ENCODE data around the gene DNHD1. TPM values are rescaled to one million over a fixed set of nuclear protein-coding genes. Genes with fewer than 3 reads are reported as not detected.

The DNHD1 gene
- total and polyA plus RNA-seq, 9 of the 15 experiments (the other 6 are each of a cell fraction or from before 2014, with no cell fraction given) = 0.82 to 9.7 (median 3.8) TPM

DNA sequence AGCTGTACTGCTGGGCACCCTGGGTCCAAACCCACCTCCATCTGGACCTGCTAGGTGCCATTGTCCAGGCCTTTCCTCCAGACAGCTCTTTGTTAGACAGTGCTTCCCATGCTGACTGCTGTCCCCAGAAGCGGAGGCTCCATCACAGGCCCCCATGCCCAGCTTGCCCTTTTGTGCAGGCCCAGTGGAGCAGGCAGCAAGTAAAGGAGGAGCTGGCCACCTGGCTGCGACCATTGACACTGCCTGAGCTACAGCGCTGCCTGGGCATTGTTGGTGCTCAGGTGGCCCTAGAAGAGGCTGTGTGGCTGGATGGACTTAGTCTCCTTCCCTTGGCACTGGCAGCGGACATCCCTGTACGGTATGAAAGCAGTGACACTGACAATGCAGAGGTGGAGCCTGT, 1.5 kb downstream of the DNHD1 start:
- no peaks in the 10 kb centered on the region for H3K9me3 ChIP-seq (replicated peaks; ENCODE audit: control insufficient read depth, insufficient read depth, low read depth, low read length)
- H3K9ac ChIP-seq (ENCODE audit: insufficient read depth in 1 of 2, low read depth in 2 of 2, low read length in 2 of 2) = peak overlapping the region in 1 of 2 experiments; percentile 60; a peak in 1 of 4 replicates
- no peak for TF ChIP-seq SMAD2 (IDR thresholded peaks at IDR 0.05; ENCODE audit: low read depth, low read length)
- no peak for TF ChIP-seq CXXC5 (CRISPR knock-in tag; IDR thresholded peaks at IDR 0.05)
- TF ChIP-seq, protein P1, sequence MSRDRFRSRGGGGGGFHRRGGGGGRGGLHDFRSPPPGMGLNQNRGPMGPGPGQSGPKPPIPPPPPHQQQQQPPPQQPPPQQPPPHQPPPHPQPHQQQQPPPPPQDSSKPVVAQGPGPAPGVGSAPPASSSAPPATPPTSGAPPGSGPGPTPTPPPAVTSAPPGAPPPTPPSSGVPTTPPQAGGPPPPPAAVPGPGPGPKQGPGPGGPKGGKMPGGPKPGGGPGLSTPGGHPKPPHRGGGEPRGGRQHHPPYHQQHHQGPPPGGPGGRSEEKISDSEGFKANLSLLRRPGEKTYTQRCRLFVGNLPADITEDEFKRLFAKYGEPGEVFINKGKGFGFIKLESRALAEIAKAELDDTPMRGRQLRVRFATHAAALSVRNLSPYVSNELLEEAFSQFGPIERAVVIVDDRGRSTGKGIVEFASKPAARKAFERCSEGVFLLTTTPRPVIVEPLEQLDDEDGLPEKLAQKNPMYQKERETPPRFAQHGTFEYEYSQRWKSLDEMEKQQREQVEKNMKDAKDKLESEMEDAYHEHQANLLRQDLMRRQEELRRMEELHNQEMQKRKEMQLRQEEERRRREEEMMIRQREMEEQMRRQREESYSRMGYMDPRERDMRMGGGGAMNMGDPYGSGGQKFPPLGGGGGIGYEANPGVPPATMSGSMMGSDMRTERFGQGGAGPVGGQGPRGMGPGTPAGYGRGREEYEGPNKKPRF (IDR thresholded peaks at IDR 0.05; ENCODE audit: low read depth, low read length) = no peak
- TF ChIP-seq, protein P2, sequence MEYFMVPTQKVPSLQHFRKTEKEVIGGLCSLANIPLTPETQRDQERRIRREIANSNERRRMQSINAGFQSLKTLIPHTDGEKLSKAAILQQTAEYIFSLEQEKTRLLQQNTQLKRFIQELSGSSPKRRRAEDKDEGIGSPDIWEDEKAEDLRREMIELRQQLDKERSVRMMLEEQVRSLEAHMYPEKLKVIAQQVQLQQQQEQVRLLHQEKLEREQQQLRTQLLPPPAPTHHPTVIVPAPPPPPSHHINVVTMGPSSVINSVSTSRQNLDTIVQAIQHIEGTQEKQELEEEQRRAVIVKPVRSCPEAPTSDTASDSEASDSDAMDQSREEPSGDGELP (CRISPR knock-in tag; IDR thresholded peaks at IDR 0.05; ENCODE audit: borderline replicate concordance) = no peak
- TF ChIP-seq, protein P3, sequence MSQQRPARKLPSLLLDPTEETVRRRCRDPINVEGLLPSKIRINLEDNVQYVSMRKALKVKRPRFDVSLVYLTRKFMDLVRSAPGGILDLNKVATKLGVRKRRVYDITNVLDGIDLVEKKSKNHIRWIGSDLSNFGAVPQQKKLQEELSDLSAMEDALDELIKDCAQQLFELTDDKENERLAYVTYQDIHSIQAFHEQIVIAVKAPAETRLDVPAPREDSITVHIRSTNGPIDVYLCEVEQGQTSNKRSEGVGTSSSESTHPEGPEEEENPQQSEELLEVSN (IDR thresholded peaks at IDR 0.05; ENCODE audit: borderline replicate concordance in 1 of 2, extremely low read depth in 1 of 2, insufficient read depth in 1 of 2, insufficient read length in 1 of 2, low read depth in 1 of 2, low read length in 1 of 2, poor library complexity in 1 of 2, severe bottlenecking in 1 of 2) = no peak
- no peak for TF ChIP-seq HOXB6 (CRISPR knock-in tag; IDR thresholded peaks at IDR 0.05; ENCODE audit: borderline replicate concordance)
- TF ChIP-seq L3MBTL2 (IDR thresholded peaks at IDR 0.05) = no peak
- TF ChIP-seq ZBED1 (IDR thresholded peaks at IDR 0.05) = no peak
- no peak for TF ChIP-seq HNRNPL (IDR thresholded peaks at IDR 0.05; ENCODE audit: low read depth, low read length)
- TF ChIP-seq GABPB2 (CRISPR knock-in tag; conservative IDR thresholded peaks at IDR 0.05) = no peak
- no peak for TF ChIP-seq NELFE (IDR thresholded peaks at IDR 0.05; ENCODE audit: insufficient read depth, insufficient read length)
- TF ChIP-seq CCAR2 (IDR thresholded peaks at IDR 0.05; ENCODE audit: low read depth, low read length) = no peak
- no peak for TF ChIP-seq ADNP (tag; IDR thresholded peaks at IDR 0.05)

More for the DNA sequence above, 1.5 kb downstream of the DNHD1 start:
- Histone ChIP-seq H3K79me2 (ENCODE audit: control insufficient read depth, insufficient read depth, low read length) (no peaks in the 10 kb centered on the region), H3K27ac (ENCODE audit: extremely low read depth, low read depth, low read length) (no peak overlapping the region; the same call in 2 of the 3 replicates), H3K9me1 (ENCODE audit: control insufficient read depth, insufficient read depth, low read length) (no peaks in the 10 kb centered on the region), H2AFZ (ENCODE audit: low read depth, low read length) (no peak overlapping the region), H3K4me2 (ENCODE audit: insufficient read depth, low read length) (no peak overlapping the region), H4K20me1 (replicated peaks; ENCODE audit: control insufficient read depth, insufficient read depth, low read length) (peaks cover 4% of the 10 kb centered on the region; the same call in 1 of the 2 replicates), H3K4me1 (replicated peaks in 1 of 2; ENCODE audit: control insufficient read depth in 2 of 2, insufficient read depth in 2 of 2, low read length in 2 of 2) (no peaks in the 10 kb centered on the region), H3K4me3 (no peak overlapping the region), H3K36me3 (ENCODE audit: control insufficient read depth, insufficient read depth, low read length) (peaks cover 36% of the 10 kb centered on the region; the same call in 2 of the 3 replicates), H3K27me3 (ENCODE audit: control insufficient read depth in 2 of 2, insufficient read depth in 2 of 2, low read length in 2 of 2) (no peaks in the 10 kb centered on the region)
- in situ Hi-C loops (cut with MboI) = no loop called here
- FAIRE-seq = no peak
- no TSS peak for BruUV-seq (replicated peaks)
- intact Hi-C loops (cut with micrococcal nuclease) = no loop called here
- no peak for ATAC-seq
- WGBS (ENCODE audit: insufficient coverage, low coverage, missing lambda C conversion rate) = 84% methylated on average over 5 of the region's 5 CpGs
- ChIA-PET POLR2A (interaction anchor here (0.6 to 5.1 kb wide), 11 partner anchors 10 to 256 kb away, joined by 3 to 33 read pairs (median 3); partner anchors contain the start of genes ARFIP2 and TIMM10B), CTCF (ENCODE audit: low intra/inter-chr PET ratio) (no interaction called here)
- no peak for DNase-seq (ENCODE audit: extremely low read depth in 1 of 4, low spot score in 3 of 4)
